IMR-90 (cell line): ENCODE data around the gene CFAP61. TPM values are rescaled to one million over a fixed set of nuclear protein-coding genes. Genes with fewer than 3 reads are reported as not detected.

ENCODE experiments used
- ATAC-seq: fragments of 200-7000 bp; cut with Tn5 transposase; 2 replicates; pipeline ENCODE4 v1.9.1; 2020; ENCODE audit warnings: low read depth, mild to moderate bottlenecking, moderate library complexity
- BruUV-seq: library from RNA; stranded (reverse); fragments of 400-500 nt; replicated peaks from 2 replicates; lab custom pipeline; 2021; lab: Mats Ljungman, UMichigan
- CTCF ChIA-PET: fragments of 300-600 bp; formaldehyde crosslinking; extraction: SDS; loops from one replicate; lab custom pipeline; 2021; ENCODE audit warnings: antibody characterized with exemption; lab: Yijun Ruan, JAX
- POLR2A ChIA-PET: fragments of 300-600 bp; sonication (Branson Sonifier 250); formaldehyde crosslinking; loops from one replicate; lab custom pipeline; 2022; ENCODE audit warnings: antibody characterized with exemption; ENCODE audit not compliant: unreplicated experiment; lab: Charles Lee
- DNase-seq: peaks from one replicate; pipeline ENCODE4 v3.0.0; 2013
- H2AFZ ChIP-seq: replicated peaks from 2 replicates; pipeline ENCODE3; 2013; ENCODE audit warnings: low read length, mild to moderate bottlenecking; ENCODE audit not compliant: poor library complexity
- H2AK5ac ChIP-seq: 2 replicates; pipeline ENCODE4 v1.6.1; 2013; ENCODE audit warnings: low read depth, low read length, inconsistent platforms
- H2AK9ac ChIP-seq: replicated peaks from 2 replicates; pipeline ENCODE3; 2013; ENCODE audit warnings: mild to moderate bottlenecking, low read depth, low read length, moderate library complexity; ENCODE audit not compliant: poor library complexity
- H2BK120ac ChIP-seq: 2 replicates; pipeline ENCODE4 v1.6.1; 2013; ENCODE audit warnings: low read depth, low read length, inconsistent platforms
- H2BK15ac ChIP-seq: 3 replicates; pipeline ENCODE4 v1.6.1; 2013; ENCODE audit warnings: low read depth, low read length, inconsistent platforms
- H2BK20ac ChIP-seq: 2 replicates; pipeline ENCODE4 v1.6.1; 2013; ENCODE audit warnings: low read depth, mild to moderate bottlenecking, inconsistent platforms, low read length, moderate library complexity
- H2BK5ac ChIP-seq: 2 replicates; pipeline ENCODE4 v1.6.1; 2013; ENCODE audit warnings: mild to moderate bottlenecking, low read depth, low read length, inconsistent platforms; ENCODE audit not compliant: poor library complexity, severe bottlenecking
- H3K14ac ChIP-seq: replicated peaks from 2 replicates; pipeline ENCODE4 v1.6.1; 2013; ENCODE audit warnings: low read depth, low read length, inconsistent platforms
- H3K18ac ChIP-seq: 2 replicates; pipeline ENCODE4 v1.6.1; 2013; ENCODE audit warnings: low read depth, low read length, control low read depth
- H3K23ac ChIP-seq: 2 replicates; pipeline ENCODE4 v1.6.1; 2013; ENCODE audit warnings: low read depth, low read length, inconsistent platforms
- H3K27ac ChIP-seq: 2 replicates; pipeline ENCODE4 v1.5.1; 2013; ENCODE audit warnings: mild to moderate bottlenecking, control low read depth, low read length; ENCODE audit not compliant: insufficient read depth
- H3K27me3 ChIP-seq: 2 replicates; pipeline ENCODE4 v1.6.1; 2013; ENCODE audit warnings: low read length; ENCODE audit not compliant: control insufficient read depth, insufficient read depth
- H3K36me3 ChIP-seq: 2 replicates; pipeline ENCODE4 v1.6.1; 2013; ENCODE audit warnings: low read length, mixed read lengths; ENCODE audit not compliant: control insufficient read depth, insufficient read depth
- H3K4ac ChIP-seq: 2 replicates; pipeline ENCODE4 v1.6.1; 2013; ENCODE audit warnings: low read depth, low read length, inconsistent platforms
- H3K4me1 ChIP-seq: 2 replicates; pipeline ENCODE4 v1.6.1; 2013; ENCODE audit warnings: low read length, mixed read lengths; ENCODE audit not compliant: control insufficient read depth, insufficient read depth
- H3K4me2 ChIP-seq: 2 replicates; pipeline ENCODE4 v1.6.1; 2013; ENCODE audit warnings: low read depth, mild to moderate bottlenecking, control low read depth, low read length, moderate library complexity
- H3K4me3 ChIP-seq: 2 replicates; pipeline ENCODE4 v1.5.1; 2013; ENCODE audit warnings: low read depth, mild to moderate bottlenecking, control low read depth, low read length, moderate library complexity; ENCODE audit not compliant: insufficient read depth
- H3K56ac ChIP-seq: 2 replicates; pipeline ENCODE4 v1.6.1; 2013; ENCODE audit warnings: low read length, inconsistent platforms; ENCODE audit not compliant: insufficient read depth; ENCODE audit errors: extremely low read depth
- H3K79me1 ChIP-seq, 2 experiments: 2 replicates each; pipeline ENCODE4 v1.6.1; 2013; ENCODE audit warnings: low read length in 2 of 2, inconsistent platforms in 1 of 2, low read depth in 1 of 2
- H3K9ac ChIP-seq: 2 replicates; pipeline ENCODE4 v1.6.1; 2013; ENCODE audit warnings: low read depth, low read length, control low read depth
- H3K9me1 ChIP-seq: 2 replicates; pipeline ENCODE4 v1.6.1; 2013; ENCODE audit warnings: low read length, inconsistent platforms; ENCODE audit not compliant: insufficient read depth
- H3K9me3 ChIP-seq: 2 replicates; pipeline ENCODE4 v1.6.1; 2013; ENCODE audit warnings: low read length; ENCODE audit not compliant: control insufficient read depth, insufficient read depth
- H4K20me1 ChIP-seq: 2 replicates; pipeline ENCODE4 v1.6.1; 2013; ENCODE audit warnings: low read length, inconsistent platforms; ENCODE audit not compliant: insufficient read depth
- H4K5ac ChIP-seq: 2 replicates; pipeline ENCODE4 v1.6.1; 2013; ENCODE audit warnings: mild to moderate bottlenecking, low read depth, low read length, control low read depth
- H4K8ac ChIP-seq, 2 experiments: 2 replicates each; pipeline ENCODE4 v1.6.1; 2013; ENCODE audit warnings: low read depth in 2 of 2, low read length in 2 of 2, control low read depth in 1 of 2, inconsistent platforms in 1 of 2
- H4K91ac ChIP-seq: 2 replicates; pipeline ENCODE4 v1.6.1; 2013; ENCODE audit warnings: low read depth, low read length, inconsistent platforms; ENCODE audit not compliant: insufficient read depth
- BHLHE40 ChIP-seq: fragments of 150-350 bp; IDR thresholded peaks from 2 replicates; pipeline ENCODE4 v1.6.1; 2016; ENCODE audit warnings: mild to moderate bottlenecking, low read depth, low read length
- CEBPB ChIP-seq: IDR thresholded peaks from 2 replicates; pipeline ENCODE4 v1.6.1; 2012; ENCODE audit warnings: low read depth, low read length, improper control_type of control experiment
- CHD1 ChIP-seq: IDR thresholded peaks from 2 replicates; pipeline ENCODE4 v1.6.1; 2012; ENCODE audit warnings: low read depth, low read length, improper control_type of control experiment
- FOS ChIP-seq: fragments of 150-350 bp; IDR thresholded peaks from 2 replicates; pipeline ENCODE4 v1.6.1; 2016; ENCODE audit warnings: low read depth, low read length
- MAFK ChIP-seq: IDR thresholded peaks from 2 replicates; pipeline ENCODE4 v1.6.1; 2012; ENCODE audit warnings: low read depth, low read length, improper control_type of control experiment
- MXI1 ChIP-seq: IDR thresholded peaks from 2 replicates; pipeline ENCODE4 v1.6.1; 2012; ENCODE audit warnings: low read depth, mild to moderate bottlenecking, low read length, moderate library complexity, borderline replicate concordance
- NFE2L2 ChIP-seq: fragments of 150-350 bp; IDR thresholded peaks from 2 replicates; pipeline ENCODE4 v1.6.1; 2016; ENCODE audit warnings: low read depth, mild to moderate bottlenecking, low read length
- RAD21 ChIP-seq: IDR thresholded peaks from 2 replicates; pipeline ENCODE4 v1.6.1; 2012; ENCODE audit warnings: low read length, improper control_type of control experiment
- RFX5 ChIP-seq: IDR thresholded peaks from 2 replicates; pipeline ENCODE4 v1.8.0; 2012; ENCODE audit warnings: low read depth, mild to moderate bottlenecking, low read length, moderate library complexity
- USF2 ChIP-seq: fragments of 150-350 bp; IDR thresholded peaks from 2 replicates; pipeline ENCODE4 v1.6.1; 2017; ENCODE audit warnings: mild to moderate bottlenecking, antibody characterized with exemption, low read length, low read depth
- WGBS, 2 experiments: methylation state at CpG; one replicate each; pipeline versions ENCODE4 v1.1.5 to v1.1.7; 2013; ENCODE audit warnings: missing lambda C conversion rate in 2 of 2; ENCODE audit not compliant: insufficient read length in 1 of 2; ENCODE audit errors: extremely low coverage in 2 of 2; 5-methylcytosine and 5-hydroxymethylcytosine counted together
- dilution Hi-C: fragments of 300-500 bp; cut with HindIII; formaldehyde crosslinking; loops from one replicate; pipeline ENCODE4 v1.14.3; 2018; ENCODE audit warnings: low sequenced_read_pairs; ENCODE audit not compliant: unreplicated experiment
- in situ Hi-C: fragments of 300-500 bp; cut with MboI; formaldehyde crosslinking; loops from 3 replicates; pipeline ENCODE4 v1.14.3; 2019; ENCODE audit warnings: low sequenced_read_pairs, inconsistent platforms, mixed read lengths
- intact Hi-C: fragments of 100-400 bp; cut with micrococcal nuclease; formaldehyde crosslinking; loops from 2 replicates; pipeline ENCODE4 v1.10.0; 2022
- polyA plus RNA-seq, 3 experiments: library from polyadenylated mRNA; depleted of rRNA; stranded (reverse); fragments of >200 nt; gene quantifications; 2 replicates each; pipeline ENCODE4 v1.2.3, GENCODE V29; 2012; ENCODE audit warnings: low replicate concordance in 1 of 3
- total RNA-seq: library from RNA; depleted of rRNA; stranded (reverse); fragments of >200 nt; gene quantifications from 2 replicates; pipeline ENCODE4 v1.2.3, GENCODE V29; 2012
- TF ChIP-seq, protein P1 (sequence below): fragments of 150-350 bp; IDR thresholded peaks from 2 replicates; pipeline ENCODE4 v1.6.1; 2016; ENCODE audit warnings: low read depth, mild to moderate bottlenecking, low read length, moderate library complexity, borderline replicate concordance

CFAP61 gene
- total and polyA plus RNA-seq, 2 of the 4 experiments (the other 2 are of a cell fraction), result 0.07 TPM; not detected in 1

DNA sequence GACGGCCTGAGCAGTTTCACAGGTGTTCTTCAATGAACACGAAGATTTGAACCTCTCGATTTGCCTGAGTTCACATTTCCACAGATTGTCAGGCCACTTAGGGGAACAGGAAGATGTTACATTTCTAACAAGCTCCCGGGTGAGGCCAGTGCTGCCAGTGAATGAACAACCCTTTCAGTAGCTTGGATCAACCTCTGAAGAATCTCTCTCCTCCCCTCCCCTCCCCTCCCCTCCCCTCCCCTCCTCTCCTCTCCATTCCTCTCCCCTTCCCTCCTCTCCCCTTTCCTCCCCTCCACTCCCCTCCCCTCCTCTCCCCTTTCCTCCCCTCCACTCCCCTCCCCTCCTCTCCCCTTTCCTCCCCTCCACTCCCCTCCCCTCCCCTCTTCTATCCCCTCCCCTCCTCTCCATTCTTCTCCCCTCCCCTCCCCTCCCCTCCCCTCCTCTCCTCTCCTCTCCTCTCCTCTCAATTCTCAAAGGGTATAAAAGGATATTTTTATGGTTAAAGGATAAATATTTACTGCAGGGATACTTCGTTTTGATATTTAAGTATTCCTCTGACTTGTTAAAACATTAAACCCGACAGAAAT, 201.5 kb downstream of the CFAP61 start:
- no peaks in the 10 kb centered on the region for H3K36me3 ChIP-seq
- dilution Hi-C loops (no loop called here), in situ Hi-C loops (no loop called here), intact Hi-C loops (no loop called here)
- no peak overlapping the region for H2BK20ac ChIP-seq
- H2BK120ac ChIP-seq, result no peak overlapping the region
- H3K4me3 ChIP-seq, result no peak overlapping the region
- ATAC-seq (no peak), DNase-seq (no peak)
- CTCF ChIA-PET, result no interaction called here
- no peaks in the 10 kb centered on the region for H4K20me1 ChIP-seq
- H3K4ac ChIP-seq, result no peak overlapping the region
- no peaks in the 10 kb centered on the region for H3K79me1 ChIP-seq
- H3K23ac ChIP-seq, result no peak overlapping the region
- H3K4me1 ChIP-seq, result no peaks in the 10 kb centered on the region
- no peak overlapping the region for H4K8ac ChIP-seq
- no peak overlapping the region for H3K14ac ChIP-seq
- POLR2A ChIA-PET, result no interaction called here
- no peak overlapping the region for H3K56ac ChIP-seq
- no peak overlapping the region for H3K4me2 ChIP-seq
- BruUV-seq, result no TSS peak
- TF ChIP-seq FOS (no peak), BHLHE40 (no peak), USF2 (no peak), NFE2L2 (no peak), MAFK (no peak), RFX5 (no peak), MXI1 (no peak), CEBPB (no peak), CHD1 (no peak), RAD21 (no peak)
- TF ChIP-seq, protein P1, sequence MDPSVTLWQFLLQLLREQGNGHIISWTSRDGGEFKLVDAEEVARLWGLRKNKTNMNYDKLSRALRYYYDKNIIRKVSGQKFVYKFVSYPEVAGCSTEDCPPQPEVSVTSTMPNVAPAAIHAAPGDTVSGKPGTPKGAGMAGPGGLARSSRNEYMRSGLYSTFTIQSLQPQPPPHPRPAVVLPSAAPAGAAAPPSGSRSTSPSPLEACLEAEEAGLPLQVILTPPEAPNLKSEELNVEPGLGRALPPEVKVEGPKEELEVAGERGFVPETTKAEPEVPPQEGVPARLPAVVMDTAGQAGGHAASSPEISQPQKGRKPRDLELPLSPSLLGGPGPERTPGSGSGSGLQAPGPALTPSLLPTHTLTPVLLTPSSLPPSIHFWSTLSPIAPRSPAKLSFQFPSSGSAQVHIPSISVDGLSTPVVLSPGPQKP, result no peak
- H3K9me3 ChIP-seq, result no peaks in the 10 kb centered on the region
- WGBS, 2 experiments, result no CpG with 5 or more reads among the region's 6 CpGs
- H2BK5ac ChIP-seq, result no peak overlapping the region
- no peak overlapping the region for H4K91ac ChIP-seq
- H4K5ac ChIP-seq, result no peak overlapping the region
- H3K18ac ChIP-seq, result no peak overlapping the region
- H3K9me1 ChIP-seq, result no peaks in the 10 kb centered on the region
- H3K27me3 ChIP-seq, result no peaks in the 10 kb centered on the region
- no peak overlapping the region for H3K27ac ChIP-seq
- no peak overlapping the region for H2AFZ ChIP-seq
- no peak overlapping the region for H3K9ac ChIP-seq
- H2AK5ac ChIP-seq, result no peak overlapping the region
- H2AK9ac ChIP-seq, result no peak overlapping the region
- no peak overlapping the region for H2BK15ac ChIP-seq
